AG04450 (cell line): ENCODE measurements around the gene SLC1A3. TPM values are rescaled to one million over a fixed set of nuclear protein-coding genes. Genes with fewer than 3 reads are reported as not detected.
"Not testable (repeated sequence)": the region's sequence is repeated elsewhere in the genome, so short reads cannot be mapped to it uniquely, and the experiment has no call there.

Source experiments
- CTCF ChIA-PET: fragments of 300-600, 350-600 bp; formaldehyde crosslinking; extraction: SDS; loops from one replicate; lab custom pipeline; 2022; ENCODE audit warnings: antibody characterized with exemption, inconsistent platforms; lab: Charles Lee
- POLR2A ChIA-PET: fragments of 350-600 bp; formaldehyde crosslinking; extraction: SDS; loops from one replicate; lab custom pipeline; 2021; ENCODE audit warnings: antibody characterized with exemption, inconsistent platforms; lab: Yijun Ruan, JAX
- DNase-seq: peaks from one replicate; pipeline ENCODE4 v3.0.0-alpha.2; 2011; ENCODE audit warnings: low read depth, low spot score
- H3K27ac ChIP-seq: one replicate; pipeline ENCODE4 v1.5.1; 2012; ENCODE audit warnings: low read depth, low read length, control low read depth
- H3K27me3 ChIP-seq: one replicate; pipeline ENCODE4 v1.6.0; 2012; ENCODE audit warnings: low read length; ENCODE audit not compliant: control insufficient read depth, insufficient read depth
- H3K4me3 ChIP-seq: 2 replicates; pipeline ENCODE4 v1.5.1; 2011; ENCODE audit warnings: mild to moderate bottlenecking, low read depth, low read length, control low read depth
- H3K9me3 ChIP-seq: 2 replicates; pipeline ENCODE4 v1.5.1; 2012; ENCODE audit warnings: low read length; ENCODE audit not compliant: control insufficient read depth, insufficient read depth
- polyA plus RNA-seq: library from polyadenylated mRNA; depleted of rRNA; stranded (reverse); fragments of >200 nt; gene quantifications from 2 replicates; pipeline ENCODE4 v1.2.3, GENCODE V29; 2011
- TF ChIP-seq, protein P1 (sequence below): IDR thresholded peaks from 2 replicates; pipeline ENCODE4 v1.5.1; 2011; ENCODE audit warnings: low read depth, low read length, control low read depth, inconsistent platforms

Gene SLC1A3
- polyA plus RNA-seq, 1 experiment, result 2.2 TPM

DNA sequence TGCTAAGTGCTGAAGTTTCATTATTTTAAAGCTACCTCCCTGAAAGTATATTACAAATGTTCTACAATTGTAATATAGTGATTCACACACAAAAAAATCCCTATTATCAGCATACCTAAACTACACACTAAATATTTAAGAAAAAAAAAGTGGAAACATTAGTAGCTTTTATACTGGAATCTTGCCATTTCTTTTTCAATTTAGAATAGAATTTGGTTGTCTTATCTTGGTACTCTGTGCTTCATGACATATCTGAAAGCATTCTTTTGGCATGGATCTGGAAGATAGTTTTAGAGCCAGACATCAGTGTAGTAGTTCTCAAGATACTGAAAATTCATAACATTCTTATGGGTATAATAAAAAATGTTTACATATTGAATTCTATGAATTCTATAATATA lies 35.0 kb downstream of the SLC1A3 start:
- Histone ChIP-seq H3K27me3 (no peaks in the 10 kb centered on the region), H3K27ac (no peak overlapping the region), H3K4me3 (no peak overlapping the region), H3K9me3 (no peaks in the 10 kb centered on the region)
- TF ChIP-seq, protein P1, sequence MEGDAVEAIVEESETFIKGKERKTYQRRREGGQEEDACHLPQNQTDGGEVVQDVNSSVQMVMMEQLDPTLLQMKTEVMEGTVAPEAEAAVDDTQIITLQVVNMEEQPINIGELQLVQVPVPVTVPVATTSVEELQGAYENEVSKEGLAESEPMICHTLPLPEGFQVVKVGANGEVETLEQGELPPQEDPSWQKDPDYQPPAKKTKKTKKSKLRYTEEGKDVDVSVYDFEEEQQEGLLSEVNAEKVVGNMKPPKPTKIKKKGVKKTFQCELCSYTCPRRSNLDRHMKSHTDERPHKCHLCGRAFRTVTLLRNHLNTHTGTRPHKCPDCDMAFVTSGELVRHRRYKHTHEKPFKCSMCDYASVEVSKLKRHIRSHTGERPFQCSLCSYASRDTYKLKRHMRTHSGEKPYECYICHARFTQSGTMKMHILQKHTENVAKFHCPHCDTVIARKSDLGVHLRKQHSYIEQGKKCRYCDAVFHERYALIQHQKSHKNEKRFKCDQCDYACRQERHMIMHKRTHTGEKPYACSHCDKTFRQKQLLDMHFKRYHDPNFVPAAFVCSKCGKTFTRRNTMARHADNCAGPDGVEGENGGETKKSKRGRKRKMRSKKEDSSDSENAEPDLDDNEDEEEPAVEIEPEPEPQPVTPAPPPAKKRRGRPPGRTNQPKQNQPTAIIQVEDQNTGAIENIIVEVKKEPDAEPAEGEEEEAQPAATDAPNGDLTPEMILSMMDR, result no peak
- no peak for DNase-seq
- ChIA-PET CTCF (interaction anchor here (0.6 to 1.6 kb wide), 5 partner anchors 49 to 477 kb away, joined by 3 to 7 read pairs (median 5); no protein-coding TSS in a partner anchor), POLR2A (interaction anchor here (0.6 kb wide), 1 partner anchor 363 kb away, joined by 3 read pairs; no protein-coding TSS in a partner anchor)

DNA sequence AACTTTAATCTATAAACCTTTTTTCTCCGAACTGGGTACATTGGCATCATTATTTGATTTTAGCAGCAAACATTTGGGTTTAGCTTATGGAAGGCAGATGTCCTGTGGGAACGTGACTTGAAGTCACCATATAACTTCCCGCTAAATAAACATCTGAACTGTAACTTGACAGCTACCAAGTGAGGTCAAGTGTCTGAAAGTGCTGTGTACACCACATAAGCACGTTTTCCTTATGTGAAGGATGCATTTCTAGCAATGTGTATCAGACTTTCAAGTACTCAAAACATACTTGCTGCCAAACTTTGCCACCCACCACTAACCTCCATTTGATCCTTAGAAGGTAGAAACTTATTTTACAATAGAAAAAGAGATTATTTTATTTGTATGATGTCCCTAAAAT lies 35.7 kb downstream of the SLC1A3 start:
- POLR2A ChIA-PET, result no interaction called here
- TF ChIP-seq, protein P1, result no peak
- CTCF ChIA-PET, result interaction anchor here (1.1 to 1.6 kb wide), 3 partner anchors 48 to 134 kb away, joined by 3 to 7 read pairs (median 6); no protein-coding TSS in a partner anchor
- DNase-seq, result no peak
- H3K27ac ChIP-seq, result no peak overlapping the region
- H3K9me3 ChIP-seq, result no peaks in the 10 kb centered on the region
- H3K4me3 ChIP-seq, result no peak overlapping the region
- H3K27me3 ChIP-seq, result no peaks in the 10 kb centered on the region

DNA sequence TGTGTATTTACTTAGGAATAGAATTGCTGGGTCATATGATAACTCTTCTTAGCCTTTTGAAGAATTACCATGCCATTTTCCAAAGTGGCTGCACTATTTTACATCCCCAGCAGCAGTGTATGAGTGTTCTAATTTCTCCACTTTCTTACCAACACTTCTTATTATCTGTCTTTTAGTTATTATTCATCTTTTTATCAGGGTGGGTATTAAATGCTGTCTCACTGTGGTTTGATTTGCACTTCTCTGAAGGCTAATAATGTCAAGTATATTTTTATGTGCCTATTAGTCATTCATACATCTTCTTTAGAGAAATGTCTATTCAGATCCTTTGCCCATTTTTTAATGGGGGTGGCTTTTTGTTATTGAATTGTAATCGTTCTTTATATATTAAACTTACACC lies 36.8 kb downstream of the SLC1A3 start:
- Histone ChIP-seq H3K4me3 (no peak overlapping the region), H3K27me3 (no peaks in the 10 kb centered on the region), H3K9me3 (no peaks in the 10 kb centered on the region), H3K27ac (no peak overlapping the region)
- ChIA-PET CTCF (interaction anchor here (0.6 kb wide), 1 partner anchor 23 kb away, joined by 3 read pairs; no protein-coding TSS in a partner anchor), POLR2A (no interaction called here)
- TF ChIP-seq, protein P1, result no peak
- no peak for DNase-seq

DNA sequence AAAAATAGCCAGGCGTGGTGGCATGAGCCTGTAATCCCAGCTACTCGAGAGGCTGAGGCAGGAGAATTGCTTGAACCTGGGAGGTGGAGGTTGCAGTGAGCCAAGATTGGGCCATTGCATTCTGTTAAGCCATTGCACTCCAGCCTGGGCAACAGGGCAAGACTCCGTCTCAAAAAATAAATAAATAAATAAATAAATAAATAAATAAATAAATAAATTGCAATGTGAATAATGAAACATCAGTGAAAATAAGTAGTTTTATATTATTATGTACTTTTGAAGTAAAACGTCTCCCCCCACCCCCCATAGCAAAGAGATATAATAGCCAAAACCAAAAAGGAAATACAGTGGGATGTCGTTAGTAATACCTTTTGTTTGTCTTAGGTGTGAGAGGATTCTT lies 37.4 kb downstream of the SLC1A3 start:
- H3K27me3 ChIP-seq, CTCF ChIA-PET, POLR2A ChIA-PET, DNase-seq, H3K9me3 ChIP-seq, H3K27ac ChIP-seq, H3K4me3 ChIP-seq: not testable (repeated sequence)

DNA sequence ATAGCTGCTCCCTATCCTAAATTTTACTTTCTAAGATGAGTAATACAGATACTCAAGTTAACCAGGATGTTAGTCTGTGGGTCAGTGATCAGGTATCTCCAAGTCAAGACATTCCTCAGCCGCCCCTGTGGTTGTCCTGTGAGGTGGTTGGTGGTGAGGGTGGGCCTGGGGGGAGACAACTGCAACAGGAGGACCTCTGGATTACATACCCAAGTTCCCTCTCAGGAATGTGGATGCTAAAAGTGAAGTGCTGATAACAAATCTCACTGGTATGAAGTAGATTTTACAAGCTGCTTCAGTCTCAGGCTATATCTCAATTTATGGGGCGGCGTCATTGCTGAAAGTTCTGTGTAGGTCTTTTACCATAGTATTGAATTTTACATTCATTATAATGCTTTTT lies 38.3 kb downstream of the SLC1A3 start:
- CTCF ChIA-PET, result interaction anchor here (0.5 to 0.7 kb wide), 2 partner anchors 33 to 125 kb away, joined by 3 to 5 read pairs; no protein-coding TSS in a partner anchor

More for the DNA sequence above, 38.3 kb downstream of the SLC1A3 start:
- DNase-seq, result no peak
- TF ChIP-seq, protein P1, result no peak
- Histone ChIP-seq H3K27ac (no peak overlapping the region), H3K27me3 (no peaks in the 10 kb centered on the region), H3K9me3 (no peaks in the 10 kb centered on the region), H3K4me3 (no peak overlapping the region)
- POLR2A ChIA-PET, result interaction anchor here (0.7 kb wide), 1 partner anchor 12 kb away, joined by 3 read pairs; no protein-coding TSS in a partner anchor
